SU-DHL-6 (cell line): ENCODE data around the gene DENND2C.

Experiments used
- CTCF ChIP-seq: fragments of 200-600 bp; sonication (generic); IDR thresholded peaks from one replicate; pipeline ENCODE4 v1.5.1; 2017; ENCODE audit warnings: antibody characterized with exemption, mild to moderate bottlenecking, low read length, moderate library complexity; ENCODE audit not compliant: insufficient read depth, poor library complexity, severe bottlenecking
- EZH2phosphoT487 ChIP-seq: fragments of 200-600 bp; sonication (generic), shearing (Covaris generic); conservative IDR thresholded peaks from 2 replicates; pipeline ENCODE4 v1.6.1; 2018; ENCODE audit warnings: mild to moderate bottlenecking, antibody characterized with exemption, low read length, moderate library complexity, mixed read lengths

DNA sequence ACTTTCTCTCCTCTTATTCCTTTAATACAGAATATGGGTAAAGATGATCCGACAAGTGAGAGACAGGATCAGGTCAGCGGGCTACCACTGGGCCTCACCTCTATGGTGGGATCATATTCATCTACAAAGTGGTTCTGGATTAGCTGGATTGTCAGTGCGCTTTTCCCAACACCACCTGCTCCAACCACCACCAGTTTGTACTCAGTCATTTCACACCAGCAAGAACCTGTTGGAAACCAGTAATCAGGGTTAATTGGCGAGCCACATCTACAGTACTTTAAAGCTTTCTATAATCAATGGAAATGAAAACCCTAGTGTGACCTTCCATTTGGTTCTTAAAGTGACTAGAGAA lies 46.1 kb upstream of the DENND2C start:
- TF ChIP-seq CTCF, result no peak
- no peak for TF ChIP-seq EZH2phosphoT487
